Body of pancreas (tissue), 4 donors: Measurements from ENCODE around the gene PDS5A. TPM values are rescaled to one million over a fixed set of nuclear protein-coding genes. Genes with fewer than 3 reads are reported as not detected.

Experiments used
- ATAC-seq: fragments of 150-250 bp; one replicate; pipeline ENCODE4 v1.9.1; 2016
- DNase-seq, 4 donors: peaks; one replicate each; pipeline ENCODE4 v3.0.0-alpha.2; 2019
- H3K27ac ChIP-seq, 4 donors: fragments of 200-600 bp; sonication (generic); 1 replicate in 3 of 4; 2 replicates in 1 of 4; pipeline versions ENCODE4 v1.5.1 to v1.6.1; 2016 to 2019; ENCODE audit warnings: mild to moderate bottlenecking in 1 of 4, mixed read lengths in 1 of 4, moderate library complexity in 1 of 4
- H3K27me3 ChIP-seq, 2 donors: fragments of 200-600 bp; sonication (generic); one replicate each; pipeline ENCODE4 v1.6.0; 2016; ENCODE audit warnings: mild to moderate bottlenecking in 1 of 2
- H3K36me3 ChIP-seq, 2 donors: fragments of 200-600 bp; sonication (generic); replicated peaks in 1 of 2; 2 replicates each; pipeline ENCODE4 v1.5.1; 2016; ENCODE audit warnings: low read depth in 2 of 2; ENCODE audit not compliant: insufficient read depth in 1 of 2
- H3K4me1 ChIP-seq: fragments of 200-600 bp; sonication (generic); one replicate; pipeline ENCODE4 v1.6.0; 2016
- H3K4me3 ChIP-seq, 2 donors: fragments of 200-600 bp; sonication (generic); 1 replicate in 1 of 2; 2 replicates in 1 of 2; pipeline ENCODE4 v1.5.1; 2016 to 2019
- H3K9me3 ChIP-seq, 3 donors: fragments of 200-600 bp; sonication (generic); 1 replicate in 2 of 3; 2 replicates in 1 of 3; pipeline ENCODE4 v1.5.1; 2016
- POLR2A ChIP-seq, 3 donors: fragments of 450-650 bp; IDR thresholded peaks; one replicate each; pipeline ENCODE4 v1.6.1; 2016; ENCODE audit warnings: antibody characterized with exemption in 3 of 3, mild to moderate bottlenecking in 2 of 3
- WGBS, 2 donors: methylation state at CpG; one replicate each; pipeline ENCODE4 v1.1.5; 2017; 5-methylcytosine and 5-hydroxymethylcytosine counted together
- intact Hi-C: fragments of 100-400 bp; cut with DNase I; formaldehyde crosslinking; loops from one replicate; pipeline ENCODE4 v1.15.1; 2023
- total RNA-seq, 2 donors: library from RNA; depleted of rRNA; stranded (reverse); fragments of >200 nt; gene quantifications; one replicate each; pipeline ENCODE4 v1.1.0, GENCODE V29; 2016
- TF ChIP-seq, protein P1 (sequence below), 7 experiments: fragments of 450-650 bp in 4 of 7; fragments of 200-600 bp in 3 of 7; sonication (generic) in 3 of 7; IDR thresholded peaks; one replicate each; pipeline ENCODE4 v1.5.1; 2016 to 2019; ENCODE audit warnings: antibody characterized with exemption in 7 of 7

The PDS5A gene
- total RNA-seq, 2 donors from 2014 or later, result 44.9 to 50.8 TPM

DNA sequence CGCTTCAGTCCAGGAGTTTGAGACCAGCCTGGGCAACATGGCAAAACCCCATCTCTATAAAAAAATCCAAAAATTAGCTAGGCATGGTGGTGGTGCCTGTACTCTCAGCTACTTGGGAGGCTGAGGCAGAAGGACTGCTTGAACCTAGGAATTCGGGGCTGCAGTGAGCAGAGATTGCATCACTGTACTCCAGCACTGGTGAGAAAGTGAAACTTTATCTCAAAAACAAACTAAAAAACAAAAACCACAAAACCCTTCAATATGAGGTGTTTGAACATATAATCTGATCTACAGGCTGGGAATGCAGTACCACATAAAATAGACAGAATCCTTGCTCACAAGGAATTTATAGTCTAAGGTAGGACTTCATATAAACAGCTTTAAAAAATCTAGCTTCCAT lies 103.9 kb downstream of the PDS5A start:
- no peaks in the 10 kb centered on the region for H3K27me3 ChIP-seq
- no peak overlapping the region for H3K4me3 ChIP-seq
- peaks cover 1 to 11% of the 10 kb centered on the region in 2 donors for H3K36me3 ChIP-seq
- 89 to 95% methylated on average over 2 of the region's 2 CpGs for WGBS, 2 donors
- intact Hi-C loops, result no loop called here
- no peak overlapping the region for H3K27ac ChIP-seq
- no peak for DNase-seq
- H3K9me3 ChIP-seq, result no peaks in the 10 kb centered on the region
- H3K4me1 ChIP-seq, result no peaks in the 10 kb centered on the region
- ATAC-seq, result no peak
- no peak for TF ChIP-seq POLR2A (IDR thresholded peaks at IDR 0.05)
- TF ChIP-seq, protein P1, sequence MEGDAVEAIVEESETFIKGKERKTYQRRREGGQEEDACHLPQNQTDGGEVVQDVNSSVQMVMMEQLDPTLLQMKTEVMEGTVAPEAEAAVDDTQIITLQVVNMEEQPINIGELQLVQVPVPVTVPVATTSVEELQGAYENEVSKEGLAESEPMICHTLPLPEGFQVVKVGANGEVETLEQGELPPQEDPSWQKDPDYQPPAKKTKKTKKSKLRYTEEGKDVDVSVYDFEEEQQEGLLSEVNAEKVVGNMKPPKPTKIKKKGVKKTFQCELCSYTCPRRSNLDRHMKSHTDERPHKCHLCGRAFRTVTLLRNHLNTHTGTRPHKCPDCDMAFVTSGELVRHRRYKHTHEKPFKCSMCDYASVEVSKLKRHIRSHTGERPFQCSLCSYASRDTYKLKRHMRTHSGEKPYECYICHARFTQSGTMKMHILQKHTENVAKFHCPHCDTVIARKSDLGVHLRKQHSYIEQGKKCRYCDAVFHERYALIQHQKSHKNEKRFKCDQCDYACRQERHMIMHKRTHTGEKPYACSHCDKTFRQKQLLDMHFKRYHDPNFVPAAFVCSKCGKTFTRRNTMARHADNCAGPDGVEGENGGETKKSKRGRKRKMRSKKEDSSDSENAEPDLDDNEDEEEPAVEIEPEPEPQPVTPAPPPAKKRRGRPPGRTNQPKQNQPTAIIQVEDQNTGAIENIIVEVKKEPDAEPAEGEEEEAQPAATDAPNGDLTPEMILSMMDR (IDR thresholded peaks at IDR 0.05), result no peak

DNA sequence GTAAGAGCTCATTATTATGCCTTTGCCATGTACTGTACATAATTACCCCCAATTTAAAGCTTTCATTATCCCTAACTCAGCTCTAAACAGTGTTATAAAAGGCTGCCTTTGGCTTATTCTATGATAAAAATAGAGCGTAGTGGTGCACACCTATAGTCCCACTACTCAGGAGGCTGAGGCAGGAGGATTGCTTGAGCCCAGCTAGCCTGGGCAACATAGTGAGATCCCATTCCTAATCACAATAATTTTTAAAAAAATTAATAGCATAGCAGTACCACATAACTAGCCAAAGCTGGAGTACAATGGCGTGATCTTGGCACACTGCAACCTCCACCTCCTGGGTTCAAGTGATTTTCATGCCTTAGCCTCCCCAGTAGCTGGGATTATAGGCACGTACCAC lies 112.4 kb downstream of the PDS5A start:
- no peaks in the 10 kb centered on the region for H3K9me3 ChIP-seq
- no peaks in the 10 kb centered on the region for H3K27me3 ChIP-seq
- no peak for DNase-seq
- TF ChIP-seq POLR2A (IDR thresholded peaks at IDR 0.05), result no peak
- TF ChIP-seq, protein P1 (IDR thresholded peaks at IDR 0.05), result no peak
- H3K27ac ChIP-seq, result no peak overlapping the region
- intact Hi-C loops, result no loop called here
- no peak for ATAC-seq
- no peaks in the 10 kb centered on the region for H3K4me1 ChIP-seq
- 95 to 96% methylated on average over 3 of the region's 3 CpGs for WGBS, 2 donors
- peaks cover 0 to 5% of the 10 kb centered on the region in 2 donors for H3K36me3 ChIP-seq
- no peak overlapping the region for H3K4me3 ChIP-seq

DNA sequence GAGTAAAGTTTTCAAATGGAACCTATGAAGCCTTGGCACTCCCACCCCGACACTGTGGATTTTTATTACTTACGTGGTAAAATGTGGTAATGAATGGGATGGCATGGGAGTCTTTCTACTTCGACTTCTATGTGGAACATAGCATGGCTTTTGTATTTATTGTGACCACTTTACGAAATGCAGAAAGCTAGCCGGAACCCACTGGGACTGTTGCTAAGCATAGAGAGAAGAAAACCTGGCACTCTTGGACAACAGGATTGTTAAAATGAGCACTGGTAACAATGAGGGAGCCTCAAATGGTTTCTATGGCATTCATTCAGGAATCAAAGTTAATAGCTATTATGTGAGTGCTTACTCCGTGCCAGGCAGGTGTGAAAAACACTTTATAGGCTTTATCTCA lies 113.3 kb downstream of the PDS5A start:
- ATAC-seq (no peak), DNase-seq (no peak)
- intact Hi-C loops, result no loop called here

DNA sequence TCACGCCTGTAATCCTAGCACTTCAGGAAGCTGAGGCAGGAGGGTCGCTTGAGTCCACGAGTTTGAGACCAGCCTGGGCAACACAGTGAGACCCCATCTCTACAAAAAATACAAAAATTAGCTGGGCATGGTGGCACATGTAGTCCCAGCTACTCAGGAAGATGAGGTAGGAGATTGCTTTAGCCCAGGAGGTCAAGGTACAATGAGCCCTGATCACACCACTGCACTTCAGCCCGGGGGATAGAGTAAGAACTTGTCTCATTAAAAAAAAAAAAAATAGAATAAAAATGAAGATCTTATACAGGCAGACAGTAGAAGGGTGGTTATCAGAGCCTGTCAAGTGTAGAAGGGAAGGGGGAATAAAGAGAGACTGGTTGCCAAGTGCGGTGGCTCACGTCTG lies 116.9 kb downstream of the PDS5A start:
- no peak for DNase-seq
- no peak overlapping the region for H3K27ac ChIP-seq
- TF ChIP-seq, protein P1 (IDR thresholded peaks at IDR 0.05), result no peak
- H3K4me3 ChIP-seq, result no peak overlapping the region
- WGBS, 2 donors, result 94 to 97% methylated on average over 6 of the region's 6 CpGs
- no peaks in the 10 kb centered on the region for H3K4me1 ChIP-seq
- intact Hi-C loops, result no loop called here
- H3K9me3 ChIP-seq, result no peaks in the 10 kb centered on the region
- H3K36me3 ChIP-seq, result peaks cover 0 to 10% of the 10 kb centered on the region in 2 donors
- no peak for ATAC-seq
- no peaks in the 10 kb centered on the region for H3K27me3 ChIP-seq

More for the DNA sequence above, 113.3 kb downstream of the PDS5A start:
- H3K4me3 ChIP-seq, result no peak overlapping the region
- H3K27me3 ChIP-seq, result no peaks in the 10 kb centered on the region
- WGBS, 2 donors, result 93 to 96% methylated on average over 6 of the region's 6 CpGs
- no peak overlapping the region for H3K27ac ChIP-seq
- no peaks in the 10 kb centered on the region for H3K4me1 ChIP-seq
- TF ChIP-seq, protein P1 (IDR thresholded peaks at IDR 0.05), result no peak
- TF ChIP-seq POLR2A (IDR thresholded peaks at IDR 0.05), result no peak
- H3K36me3 ChIP-seq, result peaks cover 0 to 8% of the 10 kb centered on the region in 2 donors
- H3K9me3 ChIP-seq, result no peaks in the 10 kb centered on the region

DNA sequence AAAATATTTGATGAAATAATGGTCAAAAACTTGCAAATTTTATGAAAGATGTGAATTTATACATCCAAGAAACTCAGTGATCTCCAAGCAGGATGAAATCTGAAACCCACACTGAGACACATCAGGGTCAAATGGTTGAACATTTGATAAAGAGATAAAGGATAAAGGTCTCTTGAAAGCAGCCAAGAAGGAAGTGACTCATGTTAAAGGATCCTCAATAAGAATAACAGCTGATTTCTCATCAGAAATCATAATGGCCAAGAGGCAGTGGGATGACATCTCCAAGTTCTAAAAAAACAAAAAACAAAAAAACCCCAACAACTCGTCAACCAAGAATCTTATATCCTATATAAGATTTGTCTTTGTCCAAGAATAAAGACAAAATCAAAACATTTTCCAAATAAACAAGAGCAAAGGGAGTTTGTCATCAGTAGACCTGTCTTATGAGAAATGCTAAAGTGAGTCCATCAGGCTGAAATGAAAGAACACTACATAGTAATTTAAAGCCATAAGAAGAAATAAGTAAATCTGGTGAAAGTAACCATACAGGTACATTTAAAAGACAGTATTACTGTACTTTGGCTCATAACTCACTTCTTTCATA lies 121.7 kb downstream of the PDS5A start:
- no peak for TF ChIP-seq POLR2A (IDR thresholded peaks at IDR 0.05)
- TF ChIP-seq, protein P1 (IDR thresholded peaks at IDR 0.05), result no peak
- H3K27ac ChIP-seq, result no peak overlapping the region
- ATAC-seq, result no peak
- H3K9me3 ChIP-seq, result no peaks in the 10 kb centered on the region
- H3K4me1 ChIP-seq, result no peaks in the 10 kb centered on the region
- H3K4me3 ChIP-seq, result no peak overlapping the region
- H3K27me3 ChIP-seq, result no peaks in the 10 kb centered on the region
- WGBS, 2 donors, result 95 to 100% methylated on average over 1 of the region's 1 CpG
- H3K36me3 ChIP-seq, result peaks cover 0 to 6% of the 10 kb centered on the region in 2 donors
- intact Hi-C loops, result no loop called here
- DNase-seq, result no peak
